Tibial nerve (tissue), 4 donors: ENCODE data around the gene OTOA.
"Not testable (repeated sequence)": the region's sequence is repeated elsewhere in the genome, so short reads cannot be mapped to it uniquely, and the experiment has no call there.

ENCODE experiments used
- EP300 ChIP-seq, 2 donors: sonication (generic); formaldehyde crosslinking; IDR thresholded peaks; one replicate each; pipeline ENCODE4 v1.6.1; 2017; ENCODE audit warnings: antibody characterized with exemption in 2 of 2, mild to moderate bottlenecking in 1 of 2
- POLR2A ChIP-seq, 2 donors: fragments of 450-650 bp; IDR thresholded peaks; one replicate each; pipeline ENCODE4 v1.6.1; 2017; ENCODE audit warnings: antibody characterized with exemption in 2 of 2, mild to moderate bottlenecking in 2 of 2, moderate library complexity in 2 of 2
- TF ChIP-seq, protein P1 (sequence below), 5 experiments: fragments of 200-600 bp in 3 of 5; fragments of 450-650 bp in 2 of 5; sonication (generic) in 3 of 5; IDR thresholded peaks; one replicate each; pipeline ENCODE4 v1.5.1; 2016 to 2019; ENCODE audit warnings: antibody characterized with exemption in 5 of 5, mild to moderate bottlenecking in 3 of 5, moderate library complexity in 2 of 5

DNA sequence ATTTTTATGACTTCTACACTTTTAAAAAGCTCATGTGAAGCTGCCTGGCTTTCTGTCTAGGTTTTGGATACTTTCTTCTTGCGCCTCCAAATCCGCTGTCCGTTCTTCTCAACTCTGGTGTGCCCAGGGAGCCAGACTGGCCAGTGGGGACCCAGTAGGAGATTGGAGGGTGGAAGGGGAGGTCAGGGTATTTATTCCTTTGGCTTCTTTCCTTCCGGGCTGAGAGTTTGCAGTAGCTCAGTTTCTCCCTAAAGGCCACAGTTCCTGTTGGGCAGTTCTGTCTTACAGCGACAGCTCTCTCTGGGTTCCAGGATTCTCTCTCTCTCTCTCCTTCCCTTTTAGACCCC is 109.4 kb downstream of the OTOA start:
- TF ChIP-seq POLR2A, EP300 (IDR thresholded peaks at IDR 0.05): not testable (repeated sequence)
- TF ChIP-seq, protein P1, sequence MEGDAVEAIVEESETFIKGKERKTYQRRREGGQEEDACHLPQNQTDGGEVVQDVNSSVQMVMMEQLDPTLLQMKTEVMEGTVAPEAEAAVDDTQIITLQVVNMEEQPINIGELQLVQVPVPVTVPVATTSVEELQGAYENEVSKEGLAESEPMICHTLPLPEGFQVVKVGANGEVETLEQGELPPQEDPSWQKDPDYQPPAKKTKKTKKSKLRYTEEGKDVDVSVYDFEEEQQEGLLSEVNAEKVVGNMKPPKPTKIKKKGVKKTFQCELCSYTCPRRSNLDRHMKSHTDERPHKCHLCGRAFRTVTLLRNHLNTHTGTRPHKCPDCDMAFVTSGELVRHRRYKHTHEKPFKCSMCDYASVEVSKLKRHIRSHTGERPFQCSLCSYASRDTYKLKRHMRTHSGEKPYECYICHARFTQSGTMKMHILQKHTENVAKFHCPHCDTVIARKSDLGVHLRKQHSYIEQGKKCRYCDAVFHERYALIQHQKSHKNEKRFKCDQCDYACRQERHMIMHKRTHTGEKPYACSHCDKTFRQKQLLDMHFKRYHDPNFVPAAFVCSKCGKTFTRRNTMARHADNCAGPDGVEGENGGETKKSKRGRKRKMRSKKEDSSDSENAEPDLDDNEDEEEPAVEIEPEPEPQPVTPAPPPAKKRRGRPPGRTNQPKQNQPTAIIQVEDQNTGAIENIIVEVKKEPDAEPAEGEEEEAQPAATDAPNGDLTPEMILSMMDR (IDR thresholded peaks at IDR 0.05) = not testable (repeated sequence)
